HG03095 (cell line): ENCODE measurements around the gene ABLIM1.

Experiments
- ATAC-seq: cut with Tn5 transposase; IDR thresholded peaks from one replicate; pipeline ENCODE4 v1.9.1; 2021; ENCODE audit warnings: moderate library complexity; ENCODE audit not compliant: unreplicated experiment

The ABLIM1 gene

DNA sequence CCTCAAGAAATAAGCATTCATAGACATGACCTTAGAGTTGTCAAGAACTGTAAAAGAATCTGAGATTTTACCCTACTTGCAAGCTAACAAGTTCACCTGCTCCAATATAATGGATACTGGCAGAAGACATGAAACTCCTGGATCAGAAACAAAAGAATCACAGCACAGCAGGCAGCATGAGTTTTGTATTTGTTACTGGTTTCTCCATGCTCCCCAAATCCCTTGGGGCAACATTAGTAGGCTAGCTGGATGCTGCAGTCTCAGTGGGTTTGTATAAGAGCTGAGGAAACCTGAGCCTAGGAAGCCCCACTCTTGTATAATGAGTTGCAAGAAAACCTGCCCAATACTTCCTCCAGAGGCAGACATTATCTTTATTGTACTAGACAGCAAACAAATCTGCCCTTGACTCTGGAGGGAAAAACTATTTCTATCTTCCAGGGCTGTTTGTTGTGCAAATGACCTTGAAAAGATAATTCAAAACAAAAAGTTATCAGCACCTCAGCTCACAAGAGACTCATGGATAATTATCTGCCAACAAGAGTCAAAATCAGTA lies 64.8 kb downstream of the ABLIM1 start:
- no peak for ATAC-seq

DNA sequence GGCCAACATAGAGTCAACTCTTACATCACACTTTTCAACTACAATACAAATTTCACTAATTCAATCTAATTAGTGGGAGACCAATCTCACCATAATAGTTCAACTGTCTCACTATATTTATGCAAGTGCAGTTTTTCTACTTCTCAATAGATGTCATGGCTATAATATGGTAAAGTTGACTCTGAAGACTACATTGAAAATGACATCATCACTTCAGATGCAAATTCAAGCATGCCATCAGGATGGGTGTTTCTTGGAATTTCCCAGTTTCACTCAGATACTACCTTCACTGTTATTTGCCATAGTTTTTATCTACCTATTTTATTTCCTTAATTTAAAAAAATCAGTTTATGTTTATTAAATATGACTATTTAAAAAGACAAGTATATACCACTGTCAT lies 67.1 kb downstream of the ABLIM1 start:
- ATAC-seq = no peak

DNA sequence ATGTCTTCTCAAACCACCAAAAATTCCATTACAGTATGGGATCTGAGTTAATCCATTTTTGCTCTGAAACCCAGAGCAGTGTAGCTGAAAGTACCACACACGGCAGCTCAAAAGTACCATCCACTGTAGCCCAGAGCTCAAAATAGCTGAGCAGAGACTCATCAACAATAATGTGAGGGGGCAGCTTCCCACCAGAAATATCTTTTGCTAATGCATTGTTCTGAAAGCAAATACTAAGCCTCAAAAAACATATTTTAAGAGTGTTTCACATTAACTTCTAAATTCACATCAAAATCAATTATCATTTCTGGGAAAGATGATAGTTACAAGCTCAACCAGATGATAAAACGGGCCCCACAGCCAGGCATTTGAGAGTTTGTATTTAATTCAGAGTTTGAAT lies 73.7 kb downstream of the ABLIM1 start:
- ATAC-seq = no peak

DNA sequence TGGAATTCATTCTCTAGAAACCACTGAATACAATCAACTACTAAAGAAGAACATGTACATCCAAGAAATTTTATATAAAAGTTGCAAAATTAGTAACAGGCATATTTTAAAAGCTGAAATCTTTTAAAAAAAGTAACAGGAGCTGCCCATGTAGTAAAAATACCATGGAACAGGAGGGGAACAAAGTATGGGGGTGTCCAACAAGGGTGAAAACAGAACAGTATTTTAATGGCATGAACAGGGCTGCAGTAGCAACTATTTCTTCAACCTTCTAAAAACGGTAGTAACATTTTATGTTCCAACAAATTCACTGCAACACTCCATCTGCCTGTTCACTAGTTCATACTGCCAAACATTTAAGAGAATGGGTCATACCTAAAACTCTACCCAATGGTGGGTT lies 77.0 kb downstream of the ABLIM1 start:
- ATAC-seq = no peak

DNA sequence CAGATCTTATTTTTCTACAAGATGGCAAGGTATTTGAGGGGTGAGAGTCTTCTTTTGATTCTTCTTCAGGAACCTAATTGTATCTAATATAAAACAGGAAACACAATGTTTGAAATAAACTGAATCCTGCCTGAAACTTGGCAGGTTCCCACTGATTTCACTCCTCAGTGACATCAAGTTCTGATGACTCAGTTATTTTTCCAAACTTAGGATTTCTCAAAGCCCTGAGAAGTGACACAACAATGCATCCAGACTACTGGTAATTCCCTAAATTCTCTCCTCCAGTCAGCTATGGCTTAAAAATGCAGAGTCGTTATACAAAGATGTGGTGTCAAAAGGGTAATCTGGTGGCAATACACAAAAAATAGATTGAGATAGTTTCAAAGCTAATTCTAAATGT lies 80.9 kb downstream of the ABLIM1 start:
- no peak for ATAC-seq

DNA sequence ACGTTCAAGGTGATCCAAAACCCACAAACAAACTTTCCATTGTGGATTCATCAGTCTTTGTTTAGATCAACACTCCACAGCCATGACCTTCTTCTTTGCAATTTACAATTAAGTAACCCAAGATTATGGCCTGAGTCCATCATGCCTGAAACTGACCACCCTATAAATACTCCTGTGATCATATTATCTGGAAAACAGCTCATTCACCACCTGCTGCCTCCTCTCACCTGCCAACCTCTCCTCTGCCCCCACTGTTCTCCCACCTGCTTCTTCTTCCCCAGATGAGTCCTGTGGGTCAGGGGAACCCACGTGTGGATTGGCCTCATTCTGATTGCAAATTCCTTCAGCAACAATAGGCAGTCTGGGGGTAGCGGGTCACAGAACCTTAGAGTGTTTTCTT lies 81.4 kb downstream of the ABLIM1 start:
- ATAC-seq = no peak

DNA sequence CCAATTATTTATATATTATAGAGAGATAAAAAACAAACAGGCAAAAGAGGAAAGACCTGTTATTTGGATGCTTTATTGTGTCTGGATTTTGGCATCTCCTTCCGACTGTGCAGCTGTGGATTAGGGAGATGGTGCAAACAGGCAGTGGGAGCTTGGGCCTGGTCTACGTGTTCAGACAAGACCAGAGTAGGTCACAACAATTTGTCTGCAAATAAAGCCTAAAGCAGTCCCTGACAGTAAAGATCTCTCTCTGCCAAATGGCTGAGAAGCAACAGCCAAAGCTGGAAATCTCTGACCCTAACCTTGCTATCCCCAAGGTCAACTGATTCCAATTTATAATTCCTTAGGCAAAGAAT lies 82.0 kb downstream of the ABLIM1 start:
- ATAC-seq = no peak

DNA sequence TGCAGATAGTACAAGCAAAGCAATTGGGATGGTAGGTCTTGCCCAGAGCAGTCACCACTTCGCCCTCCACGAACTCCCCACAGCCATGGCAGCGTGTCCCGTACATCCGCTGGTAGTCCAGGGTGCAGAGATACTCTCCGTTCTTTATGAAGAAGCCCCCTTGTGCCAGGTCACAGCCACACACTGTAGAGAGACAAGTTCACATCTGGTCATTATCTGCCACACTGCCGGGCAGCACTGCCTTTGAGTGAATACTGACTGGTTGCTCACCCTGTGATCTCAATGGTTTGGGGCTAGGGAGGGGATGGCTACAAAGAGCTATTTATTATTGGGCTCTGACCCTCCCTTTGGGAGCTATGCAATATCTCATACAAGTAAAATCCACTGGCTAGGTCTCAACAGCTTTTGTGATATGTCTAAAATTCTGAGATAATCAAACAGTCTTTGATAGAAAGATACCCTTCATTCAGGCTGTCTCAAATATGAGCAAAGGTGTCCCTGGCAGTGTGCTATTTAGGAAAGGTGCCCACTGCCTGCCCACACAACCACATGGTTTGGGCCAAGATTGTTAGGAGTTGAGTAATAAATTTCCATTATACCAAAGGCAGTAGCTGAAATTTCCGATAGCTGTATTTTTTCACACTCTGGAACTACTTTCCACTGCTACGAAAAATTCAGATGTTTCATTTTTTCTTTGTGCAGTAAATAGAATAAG lies 82.5 kb downstream of the ABLIM1 start:
- no peak for ATAC-seq

DNA sequence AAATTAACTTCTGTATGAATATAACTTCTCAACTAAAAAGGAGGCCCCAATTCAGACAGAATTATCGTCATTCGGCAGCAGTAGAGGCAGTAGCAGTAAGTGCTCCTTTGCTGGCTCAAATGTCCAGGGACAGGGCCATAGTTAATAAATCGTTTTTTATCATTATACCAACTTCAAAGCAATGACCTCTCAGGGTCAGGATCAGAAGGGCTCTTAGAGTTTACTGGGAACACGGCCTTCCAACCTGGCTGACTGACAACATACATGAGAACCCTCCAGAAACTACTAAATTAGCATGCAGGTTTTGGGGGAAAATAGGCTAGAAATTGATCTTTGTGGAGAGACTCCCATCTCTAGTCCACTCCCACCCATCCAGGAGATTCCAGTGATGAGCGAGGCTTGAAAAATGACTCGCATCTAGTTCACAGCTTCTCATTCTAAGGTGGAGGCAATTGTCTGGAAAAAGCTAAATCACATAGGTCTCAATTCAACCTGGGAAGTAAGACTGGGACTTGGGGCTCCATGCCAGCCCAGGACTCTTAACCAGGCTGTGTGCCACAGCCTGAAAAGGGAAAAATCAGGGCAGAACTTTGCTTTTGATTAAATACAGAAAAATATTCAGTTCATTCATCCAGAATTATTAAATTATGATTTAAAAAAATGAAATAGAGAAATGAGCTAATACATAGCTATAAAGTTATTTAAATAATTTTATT lies 84.6 kb downstream of the ABLIM1 start:
- no peak for ATAC-seq

DNA sequence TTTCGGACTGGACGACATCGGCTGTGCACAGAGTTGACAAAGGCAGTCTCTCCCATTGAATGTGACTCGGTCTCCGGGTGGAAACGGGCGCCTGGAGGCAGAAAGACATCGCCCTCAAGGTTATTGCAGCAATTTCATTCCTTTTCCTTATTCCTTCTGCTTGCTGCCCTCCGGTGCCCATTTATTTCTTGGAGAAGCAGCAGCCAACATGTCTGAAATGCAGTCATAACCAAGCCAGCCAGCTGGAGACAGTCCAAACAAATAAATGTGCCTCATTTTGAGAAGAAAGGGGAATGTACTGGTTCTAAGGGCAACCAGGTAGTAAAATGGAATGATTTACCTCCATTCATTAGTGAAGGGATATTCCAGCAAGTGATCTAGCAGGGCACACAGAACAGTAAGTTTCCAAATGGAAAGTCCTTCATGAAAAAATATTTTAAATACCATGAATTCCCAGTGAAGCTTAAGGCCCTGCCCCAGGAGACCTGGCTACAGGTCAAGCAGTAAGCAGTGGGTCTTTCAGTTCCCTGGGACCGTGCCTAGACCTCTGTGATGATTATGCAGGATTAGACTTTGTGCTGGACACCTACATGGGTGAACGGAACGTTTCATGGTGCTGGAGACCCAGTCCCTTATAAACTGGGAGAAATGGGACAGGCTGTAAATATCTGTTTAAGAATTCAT lies 86.6 kb downstream of the ABLIM1 start:
- no peak for ATAC-seq

DNA sequence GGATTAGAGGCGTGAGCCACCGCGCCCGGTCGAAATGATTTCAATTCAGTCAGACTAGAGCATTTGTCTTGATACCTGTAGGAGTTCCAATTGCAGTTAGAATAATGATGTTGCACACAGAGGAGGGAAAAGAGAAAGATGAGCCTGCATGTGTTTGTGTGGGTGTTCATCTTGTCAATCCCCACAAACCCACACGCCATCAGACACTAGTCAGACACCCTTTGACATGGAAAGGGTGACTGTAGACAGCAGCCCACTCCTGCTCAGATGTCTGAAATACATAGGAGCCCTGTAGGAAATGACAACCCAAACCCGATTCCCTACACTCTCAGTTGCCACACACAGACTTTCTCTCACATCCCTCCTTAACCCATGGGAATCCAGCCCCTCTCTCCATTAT lies 92.0 kb downstream of the ABLIM1 start:
- ATAC-seq = no peak

DNA sequence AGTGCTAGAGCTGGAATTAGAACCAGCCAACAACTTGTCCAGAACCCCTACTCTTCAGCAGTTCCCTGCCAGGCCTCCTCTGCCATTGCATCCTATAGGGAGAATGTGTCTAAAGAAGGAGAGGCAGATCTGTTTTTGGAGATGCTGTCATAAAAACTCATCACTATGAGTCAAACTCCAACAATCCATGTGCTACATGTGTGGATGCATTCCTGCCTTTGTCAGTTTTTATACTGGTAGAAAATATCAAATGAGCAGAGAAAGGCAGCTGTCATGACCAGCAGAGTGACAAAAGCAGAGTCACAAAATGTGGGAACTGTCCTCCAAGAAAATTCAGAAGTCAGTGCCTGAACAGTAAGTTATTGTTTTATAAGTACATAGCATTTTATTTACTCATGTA lies 93.0 kb downstream of the ABLIM1 start:
- no peak for ATAC-seq

DNA sequence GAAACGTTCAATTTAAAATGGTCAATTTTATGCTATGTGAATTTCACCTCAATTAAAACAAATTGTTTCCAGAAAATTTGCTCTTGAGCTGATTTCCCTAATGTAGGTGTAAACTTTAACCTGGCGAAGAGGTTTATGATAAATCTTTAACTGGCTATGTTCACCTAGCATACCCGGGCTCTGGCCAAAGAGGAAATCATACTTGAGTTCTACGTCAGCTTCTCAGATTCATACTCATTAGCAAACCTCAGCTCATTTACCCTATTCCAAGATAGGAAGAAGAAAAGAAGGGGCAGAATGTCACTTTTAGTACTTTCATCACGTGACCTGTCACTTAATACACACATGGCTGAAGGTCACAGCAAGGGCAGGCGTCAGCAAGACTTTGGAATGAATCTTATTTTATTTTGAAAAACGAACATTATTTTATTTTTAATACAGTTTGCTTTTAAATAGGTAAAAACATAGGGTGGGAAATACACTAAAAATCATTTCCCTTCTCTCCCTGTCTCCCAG lies 97.0 kb downstream of the ABLIM1 start:
- ATAC-seq = no peak

DNA sequence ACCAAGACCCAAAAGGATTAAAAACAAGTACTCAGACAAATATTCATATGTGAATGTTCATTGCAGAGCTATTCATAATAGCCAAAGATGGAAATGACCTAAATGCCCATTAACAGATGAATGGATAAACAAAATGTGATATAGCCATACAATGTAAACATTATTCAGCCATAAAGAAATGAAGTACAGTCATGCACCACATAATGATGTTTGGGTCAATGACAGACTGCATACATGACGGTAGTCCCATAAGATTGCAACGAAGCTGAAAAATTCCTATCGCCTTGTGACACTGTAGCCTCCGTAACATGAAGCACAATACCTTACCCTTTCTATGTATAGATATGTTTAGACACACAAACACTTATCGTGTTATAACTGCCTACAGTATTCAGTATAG lies 97.9 kb downstream of the ABLIM1 start:
- no peak for ATAC-seq

DNA sequence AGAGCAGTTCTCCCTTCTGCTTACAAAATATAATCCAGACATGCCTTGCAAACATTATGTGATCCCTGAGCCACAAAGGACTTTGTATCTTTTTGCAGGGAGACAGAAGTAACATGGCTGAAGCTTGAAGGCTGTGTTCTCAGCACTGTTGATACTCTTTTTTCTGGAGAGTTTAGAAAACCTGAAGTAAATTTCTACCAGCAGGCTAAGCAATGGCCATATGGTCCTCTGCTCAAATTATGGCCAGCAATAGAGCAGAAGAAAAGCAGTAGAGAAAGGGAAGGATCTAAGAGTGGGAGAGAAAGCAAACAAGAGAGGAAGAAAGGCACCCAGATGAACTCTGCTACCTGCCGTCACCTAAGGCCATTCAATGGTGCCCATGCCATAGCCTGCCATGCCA lies 98.4 kb downstream of the ABLIM1 start:
- no peak for ATAC-seq

DNA sequence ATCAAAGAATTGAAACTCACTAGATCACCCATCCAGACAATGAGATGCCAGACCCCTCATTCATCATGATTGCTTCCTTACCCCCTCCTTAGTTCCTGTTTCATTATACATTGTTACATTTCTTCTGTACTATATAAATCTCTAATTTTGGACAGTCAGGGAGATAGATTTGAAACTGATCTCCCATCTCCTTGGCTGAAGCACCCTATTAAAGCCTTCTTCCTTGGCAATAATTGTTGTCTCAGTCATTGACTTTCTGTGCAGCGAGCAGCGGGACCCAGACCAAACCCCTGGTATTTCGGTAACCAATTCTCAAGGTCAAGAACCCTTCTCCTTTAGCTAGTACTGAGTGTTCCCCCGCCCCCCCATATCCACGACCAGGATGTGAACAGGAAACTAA lies 100.2 kb downstream of the ABLIM1 start:
- no peak for ATAC-seq

DNA sequence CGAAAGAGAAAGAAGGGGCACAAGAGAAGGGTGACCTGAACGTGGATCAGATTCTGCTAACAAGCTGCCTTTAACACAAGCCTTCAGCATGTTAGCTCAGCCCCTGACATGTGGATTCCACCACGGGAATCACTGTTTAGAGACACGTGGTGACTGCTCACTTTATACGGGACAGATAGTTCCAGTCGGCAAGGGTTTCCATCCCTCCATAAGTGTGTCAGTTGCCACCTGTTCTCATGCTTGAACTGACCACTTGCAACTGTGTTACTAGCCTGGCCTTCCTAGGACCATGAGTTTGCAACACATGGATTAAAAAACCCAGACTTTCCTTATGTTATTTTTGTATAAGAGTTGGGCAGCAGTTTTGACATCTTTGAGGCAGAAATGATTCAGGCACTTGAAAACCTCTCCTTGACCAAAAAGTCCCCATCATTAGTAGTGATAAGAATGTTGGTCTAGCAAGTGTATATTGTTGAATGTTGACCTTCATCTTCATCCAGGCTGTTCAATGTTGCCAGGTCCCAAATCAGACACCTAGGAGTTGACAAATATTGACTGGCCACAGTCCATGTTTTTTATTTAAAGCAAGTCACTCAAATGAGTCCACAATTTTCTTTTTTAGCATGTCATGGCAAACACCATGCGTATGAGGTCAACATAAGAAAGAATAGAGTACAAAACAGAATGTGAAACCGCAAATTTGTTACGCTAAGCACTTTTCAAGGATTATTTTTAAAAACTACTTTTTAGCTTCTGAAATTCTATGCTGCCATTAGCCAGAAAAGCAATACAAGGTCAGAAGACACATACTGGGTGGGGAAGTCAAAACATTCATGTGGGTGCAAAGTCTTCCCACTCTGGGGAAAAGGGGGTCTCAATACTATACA lies 101.6 kb downstream of the ABLIM1 start:
- ATAC-seq = no peak

DNA sequence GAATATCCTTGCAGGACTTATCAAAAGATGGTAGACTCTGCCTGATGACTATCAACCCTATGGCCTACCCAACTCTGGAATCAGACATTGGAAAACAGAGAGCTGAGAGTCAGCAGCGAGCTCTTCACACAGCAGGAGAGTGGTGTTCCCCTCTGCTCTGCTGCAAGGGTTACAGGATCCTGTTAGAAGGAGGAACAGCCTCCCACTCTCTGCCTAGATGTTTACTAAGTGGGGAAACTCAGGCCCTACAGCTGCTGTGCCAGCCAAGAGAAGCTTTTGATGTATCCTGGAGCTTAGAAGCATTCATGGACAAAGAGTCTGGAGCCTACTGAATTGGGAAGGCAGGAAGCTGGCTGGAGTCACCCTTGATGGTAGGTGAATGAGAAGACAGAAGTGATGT lies 104.6 kb downstream of the ABLIM1 start:
- no peak for ATAC-seq

DNA sequence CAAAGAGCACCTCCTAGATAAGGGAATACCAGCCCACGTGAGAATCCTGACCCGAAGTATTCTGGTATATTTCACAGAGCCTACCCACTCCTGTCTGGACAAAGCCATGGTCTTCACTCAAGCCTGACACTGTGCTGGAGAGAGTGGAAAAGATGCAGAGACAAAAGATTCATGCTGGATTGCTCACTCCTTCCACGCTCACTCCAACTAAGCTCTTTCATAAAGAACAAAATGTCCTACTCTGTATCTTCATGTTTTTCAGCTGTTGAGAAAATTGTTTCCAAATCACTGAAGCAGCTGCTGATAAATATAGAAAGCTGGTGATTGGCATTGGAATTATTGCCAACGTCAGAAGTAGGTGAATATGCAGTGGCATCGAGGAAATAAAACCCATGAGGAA lies 106.0 kb downstream of the ABLIM1 start:
- no peak for ATAC-seq

DNA sequence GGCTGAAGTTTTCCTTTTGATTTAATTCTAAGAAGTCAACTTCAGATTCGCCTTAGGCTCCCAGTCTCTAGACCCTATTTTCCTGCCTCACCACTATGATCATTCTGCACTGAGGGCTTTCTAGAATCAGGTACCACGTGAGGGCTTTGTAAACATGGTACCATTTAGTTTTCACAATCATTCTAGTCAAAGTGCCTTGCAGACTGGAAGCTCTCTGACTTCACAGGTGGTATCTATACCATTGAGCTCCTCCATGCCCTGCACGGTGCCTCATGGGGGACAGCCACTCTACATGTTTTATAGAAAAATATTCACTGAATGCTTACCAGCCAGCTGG lies 106.5 kb downstream of the ABLIM1 start:
- ATAC-seq = no peak
